CD14-positive monocyte (primary cell): Measurements from ENCODE around the gene CTNNBL1. TPM values are rescaled to one million over a fixed set of nuclear protein-coding genes. Genes with fewer than 3 reads are reported as not detected.

ENCODE experiments used
- DNase-seq, 3 donors: peaks; one replicate each; pipeline ENCODE4 v3.0.0-alpha.2; 2011 to 2022
- H2AFZ ChIP-seq: 2 replicates; pipeline ENCODE4 v1.6.0; 2012; ENCODE audit warnings: mild to moderate bottlenecking, low read depth, low read length, inconsistent platforms; ENCODE audit not compliant: insufficient read depth, poor library complexity, severe bottlenecking
- H3K27ac ChIP-seq, 2 donors: 1 replicate in 1 of 2; 2 replicates in 1 of 2; pipeline ENCODE4 v1.5.1; 2012 to 2013; ENCODE audit warnings: low read length in 2 of 2, control low read depth in 1 of 2, inconsistent platforms in 1 of 2, low read depth in 1 of 2, mild to moderate bottlenecking in 1 of 2
- H3K27me3 ChIP-seq, 2 donors: one replicate each; pipeline versions ENCODE4 v1.6.0 to v1.6.1; 2011 to 2013; ENCODE audit warnings: low read length in 2 of 2; ENCODE audit not compliant: control insufficient read depth in 2 of 2, insufficient read depth in 2 of 2
- H3K36me3 ChIP-seq, 2 donors: replicated peaks in 1 of 2; 1 replicate in 1 of 2; 2 replicates in 1 of 2; pipeline versions ENCODE4 v1.5.1 to v1.6.1; 2012 to 2013; ENCODE audit warnings: low read length in 2 of 2, control low read depth in 1 of 2, inconsistent platforms in 1 of 2, mild to moderate bottlenecking in 1 of 2; ENCODE audit not compliant: insufficient read depth in 2 of 2, control insufficient read depth in 1 of 2
- H3K4me1 ChIP-seq, 2 donors: 1 replicate in 1 of 2; 2 replicates in 1 of 2; pipeline versions ENCODE4 v1.5.1 to v1.6.1; 2012 to 2013; ENCODE audit warnings: low read length in 2 of 2, control low read depth in 1 of 2, inconsistent platforms in 1 of 2, mild to moderate bottlenecking in 1 of 2, moderate library complexity in 1 of 2; ENCODE audit not compliant: insufficient read depth in 2 of 2, control insufficient read depth in 1 of 2
- H3K4me2 ChIP-seq: replicated peaks from 2 replicates; pipeline ENCODE3; 2012; ENCODE audit warnings: low read length, moderate library complexity, mild to moderate bottlenecking; ENCODE audit not compliant: poor library complexity, severe bottlenecking; ENCODE audit errors: extremely low read depth
- H3K4me3 ChIP-seq, 3 experiments: fragments of 200-600 bp in 1 of 3; sonication (generic) in 1 of 3; replicated peaks in 1 of 3; 1 replicate in 2 of 3; 2 replicates in 1 of 3; pipeline ENCODE4 v1.5.1; 2011 to 2013; ENCODE audit warnings: low read length in 3 of 3, mild to moderate bottlenecking in 3 of 3, control low read depth in 2 of 3, low read depth in 2 of 3, inconsistent platforms in 1 of 3, moderate library complexity in 1 of 3
- H3K79me2 ChIP-seq: 2 replicates; pipeline ENCODE4 v1.6.0; 2012; ENCODE audit warnings: mild to moderate bottlenecking, control low read depth, inconsistent platforms, low read length, moderate library complexity; ENCODE audit not compliant: insufficient read depth
- H3K9ac ChIP-seq: 2 replicates; pipeline ENCODE4 v1.6.0; 2017; ENCODE audit warnings: low read length, mild to moderate bottlenecking; ENCODE audit not compliant: insufficient read depth, poor library complexity, severe bottlenecking
- H3K9me3 ChIP-seq, 2 donors: replicated peaks in 1 of 2; 1 replicate in 1 of 2; 2 replicates in 1 of 2; pipeline versions ENCODE4 v1.5.1 to v1.6.1; 2012 to 2013; ENCODE audit warnings: low read length in 2 of 2, control low read depth in 1 of 2; ENCODE audit not compliant: control insufficient read depth in 1 of 2, insufficient read depth in 1 of 2
- H4K20me1 ChIP-seq: 2 replicates; pipeline ENCODE4 v1.6.0; 2012; ENCODE audit warnings: mild to moderate bottlenecking, low read length, control low read depth, moderate library complexity; ENCODE audit not compliant: insufficient read depth
- H3K27ac Mint-ChIP-seq, 7 donors: one replicate each; pipeline ENCODE4 v1.8.0; 2020; ENCODE audit warnings: mild to moderate bottlenecking in 7 of 7, mixed read lengths in 7 of 7, moderate library complexity in 6 of 7, inconsistent platforms in 2 of 7
- H3K27me3 Mint-ChIP-seq, 3 donors: one replicate each; pipeline ENCODE4 v1.8.0; 2021 to 2022; ENCODE audit warnings: low read depth in 3 of 3, mild to moderate bottlenecking in 3 of 3, mixed read lengths in 3 of 3, moderate library complexity in 3 of 3, inconsistent platforms in 1 of 3
- H3K36me3 Mint-ChIP-seq, 2 donors: one replicate each; pipeline ENCODE4 v1.8.0; 2020; ENCODE audit warnings: mixed read lengths in 2 of 2, inconsistent platforms in 1 of 2, mild to moderate bottlenecking in 1 of 2
- H3K4me1 Mint-ChIP-seq: one replicate; pipeline ENCODE4 v1.8.0; 2020; ENCODE audit warnings: mild to moderate bottlenecking, mixed read lengths
- H3K4me3 Mint-ChIP-seq, 2 donors: one replicate each; pipeline ENCODE4 v1.8.0; 2020; ENCODE audit warnings: mild to moderate bottlenecking in 2 of 2, mixed read lengths in 2 of 2, moderate library complexity in 1 of 2
- H3K9me3 Mint-ChIP-seq, 7 donors: one replicate each; pipeline ENCODE4 v1.8.0; 2020 to 2022; ENCODE audit warnings: mixed read lengths in 7 of 7, mild to moderate bottlenecking in 6 of 7, moderate library complexity in 6 of 7, inconsistent platforms in 2 of 7
- WGBS: methylation state at CpG from one replicate; pipeline ENCODE4 v1.1.5; 2013; ENCODE audit warnings: missing lambda C conversion rate; ENCODE audit not compliant: insufficient coverage; 5-methylcytosine and 5-hydroxymethylcytosine counted together
- intact Hi-C, 2 donors: fragments of 100-400 bp; cut with micrococcal nuclease; formaldehyde crosslinking; loops; one replicate each; pipeline versions ENCODE4 v1.15.0 to v1.15.1; 2023
- polyA plus RNA-seq, 3 donors: library from polyadenylated mRNA; depleted of rRNA in 1 of 3; unstranded in 2 of 3; stranded (reverse) in 1 of 3; fragments of 300-500 nt in 2 of 3; fragments of >200 nt in 1 of 3; fragmentation: Illumina TruSeq in 2 of 3; gene quantifications; 1 replicate in 2 of 3; 2 replicates in 1 of 3; pipeline ENCODE4 v1.2.3, GENCODE V29; 2012 to 2021
- TF ChIP-seq, protein P1 (sequence below): fragments of 200-600 bp; IDR thresholded peaks from one replicate; pipeline ENCODE4 v1.8.0; 2022; ENCODE audit warnings: antibody characterized with exemption, mild to moderate bottlenecking

CTNNBL1 gene
- polyA plus RNA-seq, 3 donors = 35.5 to 83.2 (median 77.3) TPM

DNA sequence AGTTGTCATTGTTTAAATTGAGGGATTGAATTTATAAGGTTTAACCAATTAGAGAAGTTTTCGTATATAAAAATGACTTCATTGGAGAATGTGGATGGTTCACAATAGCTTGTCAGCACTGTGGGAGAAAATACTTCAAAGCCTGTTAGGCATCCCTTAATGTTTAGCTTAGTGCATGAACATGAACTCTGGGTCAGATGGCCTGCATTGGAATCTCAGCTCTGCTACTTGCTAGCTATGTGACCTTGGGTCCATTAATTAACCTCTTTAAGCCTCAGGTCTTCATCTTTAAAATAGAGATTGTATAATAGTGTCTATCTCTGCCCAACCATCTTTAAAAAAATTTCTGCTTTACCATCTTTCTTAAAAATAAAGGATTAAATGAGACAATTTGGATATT lies 11.1 kb downstream of the CTNNBL1 start:
- Histone ChIP-seq H3K27me3 (no peaks in the 10 kb centered on the region), H2AFZ (no peak overlapping the region), H3K79me2 (peaks cover 93% of the 10 kb centered on the region), H3K36me3 (peaks cover 0 to 7% of the 10 kb centered on the region in 2 donors), H4K20me1 (peaks cover 85% of the 10 kb centered on the region), H3K9ac (no peak overlapping the region), H3K27ac (no peak overlapping the region), H3K4me2 (no peak overlapping the region), H3K4me3 (no peak overlapping the region), H3K9me3 (no peaks in the 10 kb centered on the region), H3K4me1 (no peaks in the 10 kb centered on the region)
- DNase-seq = no peak
- 100% methylated on average over 1 of the region's 1 CpG for WGBS
- Mint-ChIP-seq H3K4me1 (peaks cover 4% of the 10 kb centered on the region), H3K9me3 (peaks cover 0 to 4% (median 0%) of the 10 kb centered on the region in 7 donors), H3K27me3 (peaks cover 0 to 5% (median 0%) of the 10 kb centered on the region in 3 donors), H3K36me3 (peaks cover 26 to 36% of the 10 kb centered on the region in 2 donors), H3K27ac (no peak overlapping the region), H3K4me3 (no peak overlapping the region)
- intact Hi-C loops = no loop called here
- TF ChIP-seq, protein P1, sequence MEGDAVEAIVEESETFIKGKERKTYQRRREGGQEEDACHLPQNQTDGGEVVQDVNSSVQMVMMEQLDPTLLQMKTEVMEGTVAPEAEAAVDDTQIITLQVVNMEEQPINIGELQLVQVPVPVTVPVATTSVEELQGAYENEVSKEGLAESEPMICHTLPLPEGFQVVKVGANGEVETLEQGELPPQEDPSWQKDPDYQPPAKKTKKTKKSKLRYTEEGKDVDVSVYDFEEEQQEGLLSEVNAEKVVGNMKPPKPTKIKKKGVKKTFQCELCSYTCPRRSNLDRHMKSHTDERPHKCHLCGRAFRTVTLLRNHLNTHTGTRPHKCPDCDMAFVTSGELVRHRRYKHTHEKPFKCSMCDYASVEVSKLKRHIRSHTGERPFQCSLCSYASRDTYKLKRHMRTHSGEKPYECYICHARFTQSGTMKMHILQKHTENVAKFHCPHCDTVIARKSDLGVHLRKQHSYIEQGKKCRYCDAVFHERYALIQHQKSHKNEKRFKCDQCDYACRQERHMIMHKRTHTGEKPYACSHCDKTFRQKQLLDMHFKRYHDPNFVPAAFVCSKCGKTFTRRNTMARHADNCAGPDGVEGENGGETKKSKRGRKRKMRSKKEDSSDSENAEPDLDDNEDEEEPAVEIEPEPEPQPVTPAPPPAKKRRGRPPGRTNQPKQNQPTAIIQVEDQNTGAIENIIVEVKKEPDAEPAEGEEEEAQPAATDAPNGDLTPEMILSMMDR = no peak

DNA sequence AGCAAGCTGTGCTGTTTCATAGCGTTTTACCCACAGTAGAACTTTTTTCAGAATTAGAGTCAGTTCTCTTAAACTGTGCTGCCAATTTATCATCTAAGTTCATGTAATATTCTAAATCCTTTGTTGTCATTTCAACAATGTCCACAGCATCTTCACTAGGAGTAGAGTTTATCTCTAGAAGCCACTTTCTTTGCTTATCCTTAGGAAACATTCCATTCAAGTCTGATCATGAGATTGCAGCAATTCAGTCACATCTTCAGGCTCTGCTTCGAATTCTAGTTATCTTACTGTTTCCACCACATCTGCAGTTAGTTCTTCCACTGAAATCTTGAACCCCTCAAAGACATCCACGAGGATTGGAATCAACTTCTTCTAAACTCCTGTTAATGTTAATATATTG lies 12.5 kb downstream of the CTNNBL1 start:
- H3K27me3 ChIP-seq = no peaks in the 10 kb centered on the region
- Mint-ChIP-seq H3K9me3 (peaks cover 0 to 4% (median 0%) of the 10 kb centered on the region in 7 donors), H3K4me1 (peaks cover 4% of the 10 kb centered on the region), H3K27me3 (peaks cover 0 to 7% (median 0%) of the 10 kb centered on the region in 3 donors), H3K27ac (no peak overlapping the region), H3K4me3 (no peak overlapping the region), H3K36me3 (peaks cover 23 to 40% of the 10 kb centered on the region in 2 donors)
- peaks cover 92% of the 10 kb centered on the region for H4K20me1 ChIP-seq
- H3K9ac ChIP-seq = no peak overlapping the region
- no peaks in the 10 kb centered on the region for H3K4me1 ChIP-seq
- intact Hi-C loops = no loop called here
- H3K9me3 ChIP-seq = no peaks in the 10 kb centered on the region
- TF ChIP-seq, protein P1 = no peak
- H3K27ac ChIP-seq = no peak overlapping the region
- no peak for DNase-seq
- 100% methylated on average over 1 of the region's 3 CpGs for WGBS
- no peak overlapping the region for H3K4me3 ChIP-seq
- no peak overlapping the region for H3K4me2 ChIP-seq
- H3K36me3 ChIP-seq = peaks cover 0 to 8% of the 10 kb centered on the region in 2 donors
- peaks cover 94% of the 10 kb centered on the region for H3K79me2 ChIP-seq
- no peak overlapping the region for H2AFZ ChIP-seq
